OCI-LY3 (cell line): Measurements from ENCODE around the gene LRRC4.

Experiments
- CTCF ChIP-seq: fragments of 200-600, 300-600 bp; sonication (generic); IDR thresholded peaks from 2 replicates; pipeline ENCODE4 v1.5.1; 2014; ENCODE audit warnings: antibody characterized with exemption, low read length, low read depth
- EZH2phosphoT487 ChIP-seq: fragments of 200-600 bp; shearing (Covaris generic); IDR thresholded peaks from 2 replicates; pipeline ENCODE4 v1.6.1; 2018; ENCODE audit warnings: antibody characterized with exemption, mixed run types, low read depth

GRCh38 chr7:128067983-128068382 is 36.7 kb upstream of the LRRC4 start:
- TF ChIP-seq CTCF (no peak), EZH2phosphoT487 (no peak)
